Stimulated activated CD8-positive, alpha-beta memory T cell treated with anti-CD3 and anti-CD28 coated beads, Interleukin-12 subunit alpha, Interleukin-12 subunit beta, amount 100 ng/mL, for 1 hour (primary cell): ENCODE measurements around the gene AIF1L.

ENCODE experiments used
- DNase-seq: peaks from one replicate; pipeline ENCODE4 v3.0.0-alpha.2; 2020; ENCODE audit warnings: low read depth

Gene AIF1L

GRCh38 chr9:131078427-131079366 lies 17.6 kb upstream of the AIF1L start:
- DNase-seq, result no peak

- DNase-seq, result no peak
Observed at GRCh38 chr9:131080589-131080988, 15.7 kb upstream of the AIF1L start.

GRCh38 chr9:131081868-131082267 lies 14.5 kb upstream of the AIF1L start:
- no peak for DNase-seq

- DNase-seq, result no peak
Observed at GRCh38 chr9:131082774-131083512, 13.4 kb upstream of the AIF1L start.

GRCh38 chr9:131084661-131085369 lies 11.5 kb upstream of the AIF1L start:
- no peak for DNase-seq

GRCh38 chr9:131085370-131086122 lies 10.8 kb upstream of the AIF1L start:
- DNase-seq, result no peak

GRCh38 chr9:131087354-131087893 lies 8.9 kb upstream of the AIF1L start:
- no peak for DNase-seq

- DNase-seq, result no peak
Observed at GRCh38 chr9:131090025-131090787, 6.1 kb upstream of the AIF1L start.

GRCh38 chr9:131091352-131091992 lies 4.9 kb upstream of the AIF1L start:
- no peak for DNase-seq

GRCh38 chr9:131092030-131092429 lies 4.3 kb upstream of the AIF1L start:
- DNase-seq, result no peak

- no peak for DNase-seq
Observed at GRCh38 chr9:131092548-131093440, 3.5 kb upstream of the AIF1L start.

GRCh38 chr9:131094015-131094414 lies 2.3 kb upstream of the AIF1L start:
- DNase-seq, result no peak

GRCh38 chr9:131094622-131095021 lies 1.7 kb upstream of the AIF1L start:
- DNase-seq, result no peak

GRCh38 chr9:131095666-131096268 lies 564 bp upstream of the AIF1L start:
- DNase-seq, result no peak

GRCh38 chr9:131097126-131097947 lies 1.0 kb downstream of the AIF1L start:
- DNase-seq, result no peak

GRCh38 chr9:131097948-131098278 lies 1.6 kb downstream of the AIF1L start:
- DNase-seq, result no peak

GRCh38 chr9:131098391-131099101 lies 2.2 kb downstream of the AIF1L start:
- DNase-seq, result no peak
